Liver (tissue), 9 donors: Measurements from ENCODE around the gene DCUN1D3. TPM values are rescaled to one million over a fixed set of nuclear protein-coding genes. Genes with fewer than 3 reads are reported as not detected.

Experiments
- DNase-seq: peaks from one replicate; pipeline ENCODE4 v3.0.0-alpha.2; 2017; ENCODE audit warnings: low spot score
- H3K27ac ChIP-seq, 2 donors: one replicate each; pipeline ENCODE4 v1.7.0; 2013; ENCODE audit warnings: inconsistent platforms in 2 of 2, low read length in 2 of 2, control low read depth in 1 of 2, low read depth in 1 of 2, mild to moderate bottlenecking in 1 of 2
- H3K27me3 ChIP-seq, 4 donors: one replicate each; pipeline versions ENCODE4 v1.6.1 to v1.7.0; 2013; ENCODE audit warnings: low read length in 3 of 4, inconsistent platforms in 1 of 4, mild to moderate bottlenecking in 1 of 4, moderate library complexity in 1 of 4; ENCODE audit not compliant: control insufficient read depth in 4 of 4, insufficient read depth in 4 of 4
- H3K36me3 ChIP-seq, 4 donors: one replicate each; pipeline versions ENCODE4 v1.6.1 to v1.7.0; 2013; ENCODE audit warnings: low read length in 3 of 4, mild to moderate bottlenecking in 3 of 4, low read depth in 1 of 4, moderate library complexity in 1 of 4; ENCODE audit not compliant: control insufficient read depth in 4 of 4, insufficient read depth in 3 of 4
- H3K4me1 ChIP-seq, 4 donors: one replicate each; pipeline versions ENCODE4 v1.6.1 to v1.7.0; 2013; ENCODE audit warnings: low read length in 3 of 4, mild to moderate bottlenecking in 3 of 4, moderate library complexity in 1 of 4; ENCODE audit not compliant: control insufficient read depth in 4 of 4, insufficient read depth in 4 of 4
- H3K4me3 ChIP-seq, 3 donors: one replicate each; pipeline versions ENCODE4 v1.6.1 to v1.7.0; 2013; ENCODE audit warnings: low read length in 3 of 3, control low read depth in 1 of 3, low read depth in 1 of 3, mild to moderate bottlenecking in 1 of 3
- H3K9ac ChIP-seq, 2 donors: one replicate each; pipeline ENCODE4 v1.7.0; 2013; ENCODE audit warnings: low read length in 2 of 2, mild to moderate bottlenecking in 2 of 2, moderate library complexity in 2 of 2, control low read depth in 1 of 2, low read depth in 1 of 2
- H3K9me3 ChIP-seq, 4 donors: one replicate each; pipeline versions ENCODE4 v1.6.1 to v1.7.0; 2013; ENCODE audit warnings: low read length in 3 of 4; ENCODE audit not compliant: control insufficient read depth in 4 of 4
- EGR1 ChIP-seq, 2 donors: IDR thresholded peaks; 2 replicates each; pipeline ENCODE4 v1.6.1; 2016 to 2018; ENCODE audit warnings: antibody characterized with exemption in 2 of 2, low read depth in 2 of 2
- FOXA1 ChIP-seq: IDR thresholded peaks from 2 replicates; pipeline ENCODE4 v1.6.1; 2016; ENCODE audit warnings: antibody characterized with exemption
- FOXA2 ChIP-seq: IDR thresholded peaks from 2 replicates; pipeline ENCODE4 v1.6.1; 2016; ENCODE audit warnings: antibody characterized with exemption
- GABPA ChIP-seq, 2 donors: IDR thresholded peaks in 1 of 2; conservative IDR thresholded peaks in 1 of 2; 2 replicates each; pipeline ENCODE4 v1.6.1; 2016; ENCODE audit warnings: antibody characterized with exemption in 2 of 2, mild to moderate bottlenecking in 1 of 2, moderate library complexity in 1 of 2
- HNF4G ChIP-seq: IDR thresholded peaks from 2 replicates; pipeline ENCODE4 v1.6.1; 2016; ENCODE audit warnings: antibody characterized with exemption
- JUND ChIP-seq, 2 donors: IDR thresholded peaks; 2 replicates each; pipeline ENCODE4 v1.6.1; 2016; ENCODE audit warnings: antibody characterized with exemption in 2 of 2
- NR2F2 ChIP-seq: IDR thresholded peaks from 2 replicates; pipeline ENCODE4 v1.6.1; 2016; ENCODE audit warnings: antibody characterized with exemption
- RAD21 ChIP-seq, 2 donors: IDR thresholded peaks; 2 replicates each; pipeline ENCODE4 v1.6.1; 2016; ENCODE audit warnings: antibody characterized with exemption in 2 of 2, mild to moderate bottlenecking in 2 of 2
- RXRA ChIP-seq, 2 donors: IDR thresholded peaks; 2 replicates each; pipeline ENCODE4 v1.6.1; 2017 to 2018; ENCODE audit warnings: antibody characterized with exemption in 2 of 2, mild to moderate bottlenecking in 1 of 2
- SP1 ChIP-seq: IDR thresholded peaks from 2 replicates; pipeline ENCODE4 v1.6.1; 2018; ENCODE audit warnings: antibody characterized with exemption, mild to moderate bottlenecking
- TAF1 ChIP-seq: conservative IDR thresholded peaks from 2 replicates; pipeline ENCODE4 v1.6.1; 2016; ENCODE audit warnings: antibody characterized with exemption, mild to moderate bottlenecking
- YY1 ChIP-seq: IDR thresholded peaks from 2 replicates; pipeline ENCODE4 v1.6.1; 2016; ENCODE audit warnings: antibody characterized with exemption, mild to moderate bottlenecking
- WGBS: extraction: QIAGEN DNeasy Blood & Tissue Kit; methylation state at CpG from one replicate; pipeline ENCODE4 v1.1.7; 2013; 5-methylcytosine and 5-hydroxymethylcytosine counted together
- polyA plus RNA-seq, 2 donors: library from polyadenylated mRNA; stranded (reverse) in 1 of 2; unstranded in 1 of 2; fragments of 200-250 nt in 1 of 2; fragments of >200 nt in 1 of 2; fragmentation: Nextera tagmentation in 1 of 2; extraction: Ambion mirVana in 1 of 2; gene quantifications; one replicate each; pipeline versions ENCODE4 v1.2.1 to v1.2.3, GENCODE V29; 2013 to 2015
- total RNA-seq, 2 donors: library from RNA; depleted of rRNA; stranded (reverse); fragments of >200 nt; gene quantifications; one replicate each; pipeline ENCODE4 v1.2.3, GENCODE V29; 2014
- TF ChIP-seq, protein P1 (sequence below): fragments of 150-350 bp; IDR thresholded peaks from 2 replicates; pipeline ENCODE4 v1.5.1; 2017; ENCODE audit warnings: improper control_type of control experiment, low read depth, low read length; ENCODE audit not compliant: missing input control
- TF ChIP-seq, protein P2 (sequence below): IDR thresholded peaks from 2 replicates; pipeline ENCODE4 v1.6.1; 2016; ENCODE audit warnings: antibody characterized with exemption, mild to moderate bottlenecking
- TF ChIP-seq, protein P3 (sequence below): IDR thresholded peaks from 2 replicates; pipeline ENCODE4 v1.6.1; 2016; ENCODE audit warnings: antibody characterized with exemption
- TF ChIP-seq, protein P4 (sequence below): IDR thresholded peaks from 2 replicates; pipeline ENCODE4 v1.6.1; 2016; ENCODE audit warnings: antibody characterized with exemption
- TF ChIP-seq, protein P5 (sequence below): IDR thresholded peaks from 2 replicates; pipeline ENCODE4 v1.6.1; 2016; ENCODE audit warnings: antibody characterized with exemption
- donor health status: healthy.
- donor health status: healthy.
- donor health status: healthy.
- donor health status: healthy.
- donor health status: healthy.

Gene DCUN1D3
- total and polyA plus RNA-seq, 4 donors = 2.7 to 16.8 (median 4.8) TPM

DNA sequence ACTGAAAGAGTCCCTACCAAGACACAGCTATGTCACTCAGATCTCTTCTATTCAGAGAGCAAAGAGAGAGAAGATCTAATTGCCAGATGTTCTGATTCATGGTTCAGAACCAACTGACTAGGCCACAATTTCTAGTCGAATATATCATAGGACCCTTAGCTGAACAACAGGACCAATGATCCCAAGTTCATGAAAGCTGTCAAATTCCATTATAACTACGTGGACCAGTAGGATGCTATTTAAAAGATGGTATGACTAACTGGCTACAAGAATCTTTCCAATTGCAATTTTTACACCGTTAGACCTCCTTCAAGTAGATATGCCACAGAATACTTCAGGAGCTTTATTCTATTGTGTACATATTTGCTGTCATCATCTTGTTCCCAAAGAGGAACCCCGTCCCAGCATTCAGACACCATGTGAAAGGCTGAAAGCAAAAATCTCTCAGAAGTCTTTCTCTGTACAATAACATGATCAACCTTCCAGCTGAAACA, 26.0 kb downstream of the DCUN1D3 start:
- H3K36me3 ChIP-seq = no peaks in the 10 kb centered on the region
- peaks cover 10 to 72% (median 52%) of the 10 kb centered on the region in 4 donors for H3K4me1 ChIP-seq
- no peaks in the 10 kb centered on the region for H3K9me3 ChIP-seq
- H3K9ac ChIP-seq = no peak overlapping the region
- DNase-seq = no peak
- peak overlapping the region in 1 of 2 donors; percentile 26 for H3K27ac ChIP-seq
- 82% methylated on average over 4 of the region's 4 CpGs for WGBS
- no peak overlapping the region for H3K4me3 ChIP-seq
- no peaks in the 10 kb centered on the region for H3K27me3 ChIP-seq
- TF ChIP-seq GABPA (IDR thresholded peaks at IDR 0.05 in 1 of 2, conservative IDR thresholded peaks at IDR 0.05 in 1 of 2) (no peak), SP1 (no peak), FOXA2 (no peak), RXRA (IDR thresholded peaks at IDR 0.05) (no peak), FOXA1 (no peak)
- TF ChIP-seq, protein P1, sequence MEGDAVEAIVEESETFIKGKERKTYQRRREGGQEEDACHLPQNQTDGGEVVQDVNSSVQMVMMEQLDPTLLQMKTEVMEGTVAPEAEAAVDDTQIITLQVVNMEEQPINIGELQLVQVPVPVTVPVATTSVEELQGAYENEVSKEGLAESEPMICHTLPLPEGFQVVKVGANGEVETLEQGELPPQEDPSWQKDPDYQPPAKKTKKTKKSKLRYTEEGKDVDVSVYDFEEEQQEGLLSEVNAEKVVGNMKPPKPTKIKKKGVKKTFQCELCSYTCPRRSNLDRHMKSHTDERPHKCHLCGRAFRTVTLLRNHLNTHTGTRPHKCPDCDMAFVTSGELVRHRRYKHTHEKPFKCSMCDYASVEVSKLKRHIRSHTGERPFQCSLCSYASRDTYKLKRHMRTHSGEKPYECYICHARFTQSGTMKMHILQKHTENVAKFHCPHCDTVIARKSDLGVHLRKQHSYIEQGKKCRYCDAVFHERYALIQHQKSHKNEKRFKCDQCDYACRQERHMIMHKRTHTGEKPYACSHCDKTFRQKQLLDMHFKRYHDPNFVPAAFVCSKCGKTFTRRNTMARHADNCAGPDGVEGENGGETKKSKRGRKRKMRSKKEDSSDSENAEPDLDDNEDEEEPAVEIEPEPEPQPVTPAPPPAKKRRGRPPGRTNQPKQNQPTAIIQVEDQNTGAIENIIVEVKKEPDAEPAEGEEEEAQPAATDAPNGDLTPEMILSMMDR = no peak
- TF ChIP-seq, protein P2, sequence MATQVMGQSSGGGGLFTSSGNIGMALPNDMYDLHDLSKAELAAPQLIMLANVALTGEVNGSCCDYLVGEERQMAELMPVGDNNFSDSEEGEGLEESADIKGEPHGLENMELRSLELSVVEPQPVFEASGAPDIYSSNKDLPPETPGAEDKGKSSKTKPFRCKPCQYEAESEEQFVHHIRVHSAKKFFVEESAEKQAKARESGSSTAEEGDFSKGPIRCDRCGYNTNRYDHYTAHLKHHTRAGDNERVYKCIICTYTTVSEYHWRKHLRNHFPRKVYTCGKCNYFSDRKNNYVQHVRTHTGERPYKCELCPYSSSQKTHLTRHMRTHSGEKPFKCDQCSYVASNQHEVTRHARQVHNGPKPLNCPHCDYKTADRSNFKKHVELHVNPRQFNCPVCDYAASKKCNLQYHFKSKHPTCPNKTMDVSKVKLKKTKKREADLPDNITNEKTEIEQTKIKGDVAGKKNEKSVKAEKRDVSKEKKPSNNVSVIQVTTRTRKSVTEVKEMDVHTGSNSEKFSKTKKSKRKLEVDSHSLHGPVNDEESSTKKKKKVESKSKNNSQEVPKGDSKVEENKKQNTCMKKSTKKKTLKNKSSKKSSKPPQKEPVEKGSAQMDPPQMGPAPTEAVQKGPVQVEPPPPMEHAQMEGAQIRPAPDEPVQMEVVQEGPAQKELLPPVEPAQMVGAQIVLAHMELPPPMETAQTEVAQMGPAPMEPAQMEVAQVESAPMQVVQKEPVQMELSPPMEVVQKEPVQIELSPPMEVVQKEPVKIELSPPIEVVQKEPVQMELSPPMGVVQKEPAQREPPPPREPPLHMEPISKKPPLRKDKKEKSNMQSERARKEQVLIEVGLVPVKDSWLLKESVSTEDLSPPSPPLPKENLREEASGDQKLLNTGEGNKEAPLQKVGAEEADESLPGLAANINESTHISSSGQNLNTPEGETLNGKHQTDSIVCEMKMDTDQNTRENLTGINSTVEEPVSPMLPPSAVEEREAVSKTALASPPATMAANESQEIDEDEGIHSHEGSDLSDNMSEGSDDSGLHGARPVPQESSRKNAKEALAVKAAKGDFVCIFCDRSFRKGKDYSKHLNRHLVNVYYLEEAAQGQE = no peak
- TF ChIP-seq, protein P3, sequence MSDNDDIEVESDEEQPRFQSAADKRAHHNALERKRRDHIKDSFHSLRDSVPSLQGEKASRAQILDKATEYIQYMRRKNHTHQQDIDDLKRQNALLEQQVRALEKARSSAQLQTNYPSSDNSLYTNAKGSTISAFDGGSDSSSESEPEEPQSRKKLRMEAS = no peak

DNA sequence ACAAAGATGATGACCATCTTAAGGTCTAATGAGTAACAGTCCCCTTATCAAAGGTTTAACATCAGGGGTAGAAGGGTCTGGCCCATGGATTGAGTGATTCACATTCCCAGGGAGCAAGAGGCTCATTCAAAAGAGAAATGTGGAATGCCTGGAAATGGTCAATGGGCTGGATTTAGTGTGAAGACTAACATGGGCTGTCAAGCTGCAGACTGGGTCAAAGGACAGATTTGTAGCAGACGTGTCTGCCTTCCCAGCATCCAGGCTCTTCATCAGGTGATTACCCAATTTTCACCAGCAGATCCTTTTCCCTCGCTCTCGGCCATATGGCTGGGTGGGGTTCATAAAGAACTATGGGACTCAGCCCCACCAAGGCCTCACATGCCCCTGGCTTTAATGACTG, 26.8 kb downstream of the DCUN1D3 start:
- DNase-seq = no peak
- WGBS = 51% methylated on average over 3 of the region's 3 CpGs
- TF ChIP-seq FOXA2 = peak; percentile 31
- peak; percentile 77 for TF ChIP-seq YY1
- TF ChIP-seq HNF4G = no peak
- no peak for TF ChIP-seq RAD21 (IDR thresholded peaks at IDR 0.05)
- TF ChIP-seq, protein P2 = peak; percentile 35
- TF ChIP-seq, protein P3 = peak; percentile 86
- TF ChIP-seq, protein P4, sequence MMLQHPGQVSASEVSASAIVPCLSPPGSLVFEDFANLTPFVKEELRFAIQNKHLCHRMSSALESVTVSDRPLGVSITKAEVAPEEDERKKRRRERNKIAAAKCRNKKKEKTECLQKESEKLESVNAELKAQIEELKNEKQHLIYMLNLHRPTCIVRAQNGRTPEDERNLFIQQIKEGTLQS = no peak
- TF ChIP-seq TAF1 = no peak
- no peak for TF ChIP-seq NR2F2
- peak; percentile 60 for TF ChIP-seq SP1
- TF ChIP-seq, protein P5, sequence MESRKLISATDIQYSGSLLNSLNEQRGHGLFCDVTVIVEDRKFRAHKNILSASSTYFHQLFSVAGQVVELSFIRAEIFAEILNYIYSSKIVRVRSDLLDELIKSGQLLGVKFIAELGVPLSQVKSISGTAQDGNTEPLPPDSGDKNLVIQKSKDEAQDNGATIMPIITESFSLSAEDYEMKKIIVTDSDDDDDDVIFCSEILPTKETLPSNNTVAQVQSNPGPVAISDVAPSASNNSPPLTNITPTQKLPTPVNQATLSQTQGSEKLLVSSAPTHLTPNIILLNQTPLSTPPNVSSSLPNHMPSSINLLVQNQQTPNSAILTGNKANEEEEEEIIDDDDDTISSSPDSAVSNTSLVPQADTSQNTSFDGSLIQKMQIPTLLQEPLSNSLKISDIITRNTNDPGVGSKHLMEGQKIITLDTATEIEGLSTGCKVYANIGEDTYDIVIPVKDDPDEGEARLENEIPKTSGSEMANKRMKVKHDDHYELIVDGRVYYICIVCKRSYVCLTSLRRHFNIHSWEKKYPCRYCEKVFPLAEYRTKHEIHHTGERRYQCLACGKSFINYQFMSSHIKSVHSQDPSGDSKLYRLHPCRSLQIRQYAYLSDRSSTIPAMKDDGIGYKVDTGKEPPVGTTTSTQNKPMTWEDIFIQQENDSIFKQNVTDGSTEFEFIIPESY = peak; percentile 33
- TF ChIP-seq RXRA (IDR thresholded peaks at IDR 0.05) = peak; percentile 46 to 78
- TF ChIP-seq JUND (IDR thresholded peaks at IDR 0.05) = peak in 1 of 2 donors; percentile 45
- no peak for TF ChIP-seq FOXA1
- TF ChIP-seq GABPA (IDR thresholded peaks at IDR 0.05 in 1 of 2, conservative IDR thresholded peaks at IDR 0.05 in 1 of 2) = no peak
- TF ChIP-seq, protein P1 = no peak
- no peak for TF ChIP-seq EGR1 (IDR thresholded peaks at IDR 0.05; ENCODE audit: low read depth in 2 of 2)

More for the DNA sequence above, 26.8 kb downstream of the DCUN1D3 start:
- Histone ChIP-seq H3K9ac (no peak overlapping the region), H3K36me3 (no peaks in the 10 kb centered on the region), H3K27ac (peak overlapping the region; percentile 23 to 26), H3K9me3 (no peaks in the 10 kb centered on the region), H3K27me3 (no peaks in the 10 kb centered on the region), H3K4me1 (peaks cover 6 to 72% (median 53%) of the 10 kb centered on the region in 4 donors), H3K4me3 (no peak overlapping the region)
